ENCODE measurements around the gene TNNC1. TPM values are rescaled to one million over a fixed set of nuclear protein-coding genes. Genes with fewer than 3 reads are reported as not detected.

The TNNC1 gene
- total RNA-seq, 1 donor from 2014 or later = 4.0 TPM

DNA sequence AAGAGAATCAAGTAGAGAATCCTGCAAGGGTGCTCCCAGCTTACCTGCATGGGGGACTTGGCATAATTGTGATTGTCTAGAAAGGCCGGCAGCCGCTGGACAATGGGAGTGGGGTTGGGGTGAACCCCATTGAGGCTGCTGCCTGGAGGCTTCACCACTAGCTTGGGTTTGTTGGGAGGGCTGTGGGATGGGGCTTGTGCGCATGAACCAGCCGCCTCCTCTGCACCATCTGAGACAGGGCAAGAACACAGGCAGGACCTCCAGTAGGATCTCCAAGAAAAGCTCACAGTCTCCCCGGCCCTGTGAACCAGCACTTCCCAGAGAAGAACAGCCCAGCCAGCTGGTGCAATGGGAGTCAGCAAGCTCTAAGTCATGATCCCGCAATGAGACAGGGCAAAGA lies 48.8 kb downstream of the TNNC1 start:
- H3K4me1 Mint-ChIP-seq = peaks cover 14% of the 10 kb centered on the region
- TF ChIP-seq, protein P1, sequence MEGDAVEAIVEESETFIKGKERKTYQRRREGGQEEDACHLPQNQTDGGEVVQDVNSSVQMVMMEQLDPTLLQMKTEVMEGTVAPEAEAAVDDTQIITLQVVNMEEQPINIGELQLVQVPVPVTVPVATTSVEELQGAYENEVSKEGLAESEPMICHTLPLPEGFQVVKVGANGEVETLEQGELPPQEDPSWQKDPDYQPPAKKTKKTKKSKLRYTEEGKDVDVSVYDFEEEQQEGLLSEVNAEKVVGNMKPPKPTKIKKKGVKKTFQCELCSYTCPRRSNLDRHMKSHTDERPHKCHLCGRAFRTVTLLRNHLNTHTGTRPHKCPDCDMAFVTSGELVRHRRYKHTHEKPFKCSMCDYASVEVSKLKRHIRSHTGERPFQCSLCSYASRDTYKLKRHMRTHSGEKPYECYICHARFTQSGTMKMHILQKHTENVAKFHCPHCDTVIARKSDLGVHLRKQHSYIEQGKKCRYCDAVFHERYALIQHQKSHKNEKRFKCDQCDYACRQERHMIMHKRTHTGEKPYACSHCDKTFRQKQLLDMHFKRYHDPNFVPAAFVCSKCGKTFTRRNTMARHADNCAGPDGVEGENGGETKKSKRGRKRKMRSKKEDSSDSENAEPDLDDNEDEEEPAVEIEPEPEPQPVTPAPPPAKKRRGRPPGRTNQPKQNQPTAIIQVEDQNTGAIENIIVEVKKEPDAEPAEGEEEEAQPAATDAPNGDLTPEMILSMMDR (IDR thresholded peaks at IDR 0.05; ENCODE audit: unreplicated experiment) = no peak
- DNase-seq (ENCODE audit: low spot score in 2 of 2, unreplicated experiment in 2 of 2) = no peak
- H3K27ac Mint-ChIP-seq = no peak overlapping the region
- no peak overlapping the region for H3K4me3 Mint-ChIP-seq
- H3K9me3 Mint-ChIP-seq = no peaks in the 10 kb centered on the region
- no peaks in the 10 kb centered on the region for H3K27me3 Mint-ChIP-seq (ENCODE audit: low read depth)
- peaks cover 31% of the 10 kb centered on the region for H3K36me3 Mint-ChIP-seq

DNA sequence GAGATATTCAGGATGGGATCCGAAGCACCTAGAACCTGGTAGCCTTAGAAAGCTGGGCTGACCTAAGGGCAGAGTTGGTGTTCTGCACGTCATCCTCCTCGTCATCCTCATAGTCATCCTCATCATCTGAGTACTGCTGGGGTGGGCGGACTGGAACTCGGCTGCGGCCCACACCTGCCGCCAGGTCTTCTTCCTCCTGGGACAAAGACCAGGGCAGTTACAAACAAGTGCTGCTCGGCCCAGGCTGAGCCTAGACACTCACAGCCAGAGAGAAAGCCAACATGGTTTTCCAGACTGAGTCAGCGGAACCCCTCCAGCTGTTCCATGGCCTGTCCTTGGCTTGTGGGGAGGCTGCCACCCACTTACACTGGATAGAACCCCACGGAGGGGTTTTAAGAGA lies 49.5 kb downstream of the TNNC1 start:
- Mint-ChIP-seq H3K4me1 (peaks cover 13% of the 10 kb centered on the region), H3K4me3 (no peak overlapping the region), H3K9me3 (no peaks in the 10 kb centered on the region), H3K27ac (no peak overlapping the region), H3K36me3 (peaks cover 31% of the 10 kb centered on the region), H3K27me3 (ENCODE audit: low read depth) (no peaks in the 10 kb centered on the region)
- DNase-seq (ENCODE audit: low spot score in 2 of 2, unreplicated experiment in 2 of 2) = no peak
- TF ChIP-seq, protein P1 (IDR thresholded peaks at IDR 0.05; ENCODE audit: unreplicated experiment) = no peak

DNA sequence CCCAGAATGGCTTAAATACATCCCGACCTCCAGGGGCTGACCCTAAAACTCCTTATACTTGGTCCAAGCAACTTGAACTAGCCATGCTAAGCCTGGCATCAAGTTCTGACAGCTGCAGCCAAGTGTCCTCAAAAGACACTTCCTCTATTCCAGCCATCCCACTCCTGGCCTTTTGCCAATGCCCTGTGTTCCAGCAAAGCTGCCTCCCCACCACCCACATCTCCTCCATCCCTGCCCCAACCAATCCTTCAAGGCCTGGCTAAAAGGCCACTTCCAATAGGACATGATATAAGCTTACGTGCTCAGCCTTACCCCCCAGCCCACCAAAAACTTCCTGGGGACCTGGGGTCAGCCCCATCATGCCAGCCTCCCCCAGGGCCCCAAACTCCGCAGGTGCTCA lies 49.9 kb downstream of the TNNC1 start:
- TF ChIP-seq, protein P1 (IDR thresholded peaks at IDR 0.05; ENCODE audit: unreplicated experiment) = no peak
- Mint-ChIP-seq H3K36me3 (peaks cover 31% of the 10 kb centered on the region), H3K9me3 (no peaks in the 10 kb centered on the region), H3K27ac (no peak overlapping the region), H3K27me3 (ENCODE audit: low read depth) (no peaks in the 10 kb centered on the region), H3K4me1 (peaks cover 9% of the 10 kb centered on the region), H3K4me3 (no peak overlapping the region)
- DNase-seq (ENCODE audit: low spot score in 2 of 2, unreplicated experiment in 2 of 2) = no peak

DNA sequence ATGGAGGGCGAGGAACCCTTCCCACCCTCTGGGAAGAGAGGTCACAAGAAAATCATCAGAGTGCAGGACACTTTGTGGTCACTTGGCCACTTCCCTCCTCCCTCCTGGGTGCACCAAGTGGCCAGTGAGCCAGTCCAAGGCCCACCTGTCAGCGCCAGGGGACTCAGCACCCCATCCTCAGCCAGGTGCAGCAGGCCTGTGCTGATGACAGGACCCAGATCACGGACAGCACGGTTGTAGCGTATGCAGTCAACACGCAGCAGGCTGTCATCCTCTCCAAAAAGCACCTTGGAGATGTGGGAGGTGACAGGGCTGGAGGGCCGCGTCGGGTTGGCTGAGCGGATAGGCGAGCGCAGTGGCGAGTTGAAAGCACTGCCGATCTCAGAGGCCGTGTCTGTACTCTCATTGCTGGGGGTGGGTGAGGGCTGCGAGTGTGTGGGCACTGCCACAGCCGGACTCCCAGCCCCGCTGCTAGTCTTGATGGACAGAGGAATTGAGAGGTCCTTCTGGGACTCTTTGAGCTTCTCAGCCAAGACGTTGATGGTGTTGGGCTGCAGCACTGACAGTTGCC lies 50.5 kb downstream of the TNNC1 start:
- Mint-ChIP-seq H3K27me3 (ENCODE audit: low read depth) (no peaks in the 10 kb centered on the region), H3K4me3 (no peak overlapping the region), H3K4me1 (peaks cover 3% of the 10 kb centered on the region), H3K9me3 (no peaks in the 10 kb centered on the region), H3K27ac (no peak overlapping the region), H3K36me3 (peaks cover 28% of the 10 kb centered on the region)
- DNase-seq (ENCODE audit: low spot score in 2 of 2, unreplicated experiment in 2 of 2) = no peak
- TF ChIP-seq, protein P1 (IDR thresholded peaks at IDR 0.05; ENCODE audit: unreplicated experiment) = no peak

DNA sequence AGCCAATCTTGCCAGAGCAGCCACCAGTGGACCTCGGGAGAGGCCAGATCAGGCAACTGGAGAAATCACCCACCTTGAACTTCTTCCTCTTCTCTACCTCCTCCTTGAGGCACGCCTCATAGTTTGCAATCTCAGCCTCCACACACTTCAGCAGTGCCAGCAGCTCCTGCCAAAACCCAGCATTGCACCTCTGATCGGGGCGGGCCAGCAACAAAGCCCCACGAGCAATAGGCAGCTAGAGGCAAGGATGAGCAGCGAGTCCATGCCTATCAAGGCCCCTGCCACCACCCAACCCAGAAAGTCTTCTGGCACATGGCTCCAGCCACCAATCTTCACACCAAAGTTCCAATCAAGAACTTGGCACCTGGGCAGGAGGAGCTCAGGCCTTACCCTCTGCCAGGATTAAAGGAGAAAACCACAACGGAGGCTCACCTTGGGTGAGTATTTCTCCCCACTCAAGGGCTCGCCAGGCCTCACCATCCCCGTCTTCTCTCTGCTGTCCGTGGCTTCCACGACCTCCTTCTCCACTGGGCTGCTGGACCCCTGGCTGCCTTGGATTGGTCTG lies 51.1 kb downstream of the TNNC1 start:
- no peaks in the 10 kb centered on the region for H3K9me3 Mint-ChIP-seq
- TF ChIP-seq, protein P1 (IDR thresholded peaks at IDR 0.05; ENCODE audit: unreplicated experiment) = no peak
- H3K36me3 Mint-ChIP-seq = peaks cover 25% of the 10 kb centered on the region
- no peaks in the 10 kb centered on the region for H3K27me3 Mint-ChIP-seq (ENCODE audit: low read depth)
- H3K4me3 Mint-ChIP-seq = no peak overlapping the region
- DNase-seq (ENCODE audit: low spot score in 2 of 2, unreplicated experiment in 2 of 2) = no peak
- no peaks in the 10 kb centered on the region for H3K4me1 Mint-ChIP-seq
- H3K27ac Mint-ChIP-seq = no peak overlapping the region
